NCI-H82 (cell line): ENCODE measurements around the gene SCAMP3.
"Not testable (repeated sequence)": the region's sequence is repeated elsewhere in the genome, so short reads cannot be mapped to it uniquely, and the experiment has no call there.

Experiments used
- DNase-seq: peaks from one replicate; lab custom pipeline; 2025; lab: John Stamatoyannopoulos, UW

Gene SCAMP3

GRCh38 chr1:155227261-155228095, 34.7 kb downstream of the SCAMP3 start:
- peak; percentile 100 for DNase-seq

DNA sequence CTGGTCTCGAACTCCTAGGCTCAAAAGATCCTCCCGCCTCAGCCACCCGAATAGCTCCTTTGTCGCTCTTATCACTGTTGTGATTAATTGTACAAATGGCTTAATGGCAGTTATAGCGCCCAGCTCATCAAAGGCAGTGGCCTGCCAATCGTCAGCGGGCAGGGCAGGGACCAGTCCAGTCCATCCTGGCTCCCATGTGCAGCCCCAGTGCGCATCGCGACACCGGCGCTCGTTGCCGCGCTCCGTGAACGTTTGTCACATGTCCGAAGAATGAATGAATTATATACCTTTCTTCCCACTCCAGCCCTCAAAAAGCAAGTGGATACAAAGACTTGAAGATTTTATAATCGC, 35.3 kb downstream of the SCAMP3 start:
- peak; percentile 86 for DNase-seq

- peak; percentile 92 for DNase-seq
Measured at GRCh38 chr1:155226188-155226909, 35.8 kb downstream of the SCAMP3 start.

GRCh38 chr1:155225404-155225759, 36.8 kb downstream of the SCAMP3 start:
- DNase-seq: not testable (repeated sequence)

- no peak for DNase-seq
Measured at GRCh38 chr1:155223047-155223446, 39.1 kb downstream of the SCAMP3 start.

GRCh38 chr1:155220211-155220965, 41.8 kb downstream of the SCAMP3 start:
- not testable (repeated sequence) for DNase-seq

GRCh38 chr1:155219592-155220031, 42.5 kb downstream of the SCAMP3 start:
- DNase-seq: peak; percentile 59

GRCh38 chr1:155218854-155219591, 43.1 kb downstream of the SCAMP3 start:
- peak; percentile 89 for DNase-seq

GRCh38 chr1:155214702-155215101, 47.5 kb downstream of the SCAMP3 start:
- not testable (repeated sequence) for DNase-seq

DNA sequence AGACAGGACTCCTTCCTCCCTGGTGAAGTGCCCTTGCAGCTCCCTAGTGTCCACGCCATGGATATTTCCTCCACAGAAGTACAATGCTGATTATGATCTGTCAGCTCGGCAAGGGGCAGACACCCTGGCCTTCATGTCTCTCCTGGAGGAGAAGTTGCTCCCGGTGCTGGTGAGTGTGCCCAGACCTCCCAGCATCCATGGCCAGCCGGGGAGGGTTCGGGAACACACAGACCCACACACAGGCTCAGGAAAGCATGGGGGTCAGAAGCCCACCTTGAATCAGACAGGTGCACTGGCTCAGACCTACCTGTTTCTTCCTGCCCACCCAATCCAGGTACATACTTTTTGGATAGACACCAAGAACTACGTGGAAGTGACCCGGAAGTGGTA, 50.1 kb downstream of the SCAMP3 start:
- DNase-seq: not testable (repeated sequence)

DNA sequence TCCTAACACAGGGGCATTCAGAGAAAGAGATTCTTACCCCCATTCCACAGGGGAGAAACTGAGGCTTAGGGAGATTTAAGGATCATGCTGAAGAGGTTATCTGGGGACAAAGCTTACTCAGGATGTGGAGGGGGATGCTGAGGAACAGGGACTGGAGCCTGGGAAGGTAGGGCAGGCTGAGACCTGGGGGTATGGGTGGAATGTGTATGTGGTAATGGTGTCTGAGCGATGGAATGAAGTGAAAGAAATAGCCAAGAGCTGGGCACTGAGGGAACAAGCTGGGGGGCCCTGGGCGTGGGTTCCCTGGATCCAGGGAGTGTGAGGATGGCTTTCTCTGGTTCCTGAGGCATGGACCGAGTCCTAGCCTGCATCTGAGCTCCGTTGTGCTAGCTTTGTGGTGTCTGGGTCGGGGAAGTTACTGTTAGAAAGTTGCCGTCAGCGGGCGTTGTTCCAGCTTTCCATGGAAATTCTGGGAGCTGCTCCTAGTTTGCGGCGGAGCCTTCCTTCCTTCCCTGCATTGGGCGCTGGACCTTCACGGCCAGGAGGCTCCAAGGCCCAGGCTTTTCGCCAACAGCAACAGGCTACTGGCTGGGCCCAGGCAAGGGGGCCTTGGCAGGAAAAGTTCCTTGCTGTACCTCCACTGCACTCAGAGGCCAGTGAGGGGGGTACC, 50.6 kb downstream of the SCAMP3 start:
- DNase-seq: not testable (repeated sequence)

DNA sequence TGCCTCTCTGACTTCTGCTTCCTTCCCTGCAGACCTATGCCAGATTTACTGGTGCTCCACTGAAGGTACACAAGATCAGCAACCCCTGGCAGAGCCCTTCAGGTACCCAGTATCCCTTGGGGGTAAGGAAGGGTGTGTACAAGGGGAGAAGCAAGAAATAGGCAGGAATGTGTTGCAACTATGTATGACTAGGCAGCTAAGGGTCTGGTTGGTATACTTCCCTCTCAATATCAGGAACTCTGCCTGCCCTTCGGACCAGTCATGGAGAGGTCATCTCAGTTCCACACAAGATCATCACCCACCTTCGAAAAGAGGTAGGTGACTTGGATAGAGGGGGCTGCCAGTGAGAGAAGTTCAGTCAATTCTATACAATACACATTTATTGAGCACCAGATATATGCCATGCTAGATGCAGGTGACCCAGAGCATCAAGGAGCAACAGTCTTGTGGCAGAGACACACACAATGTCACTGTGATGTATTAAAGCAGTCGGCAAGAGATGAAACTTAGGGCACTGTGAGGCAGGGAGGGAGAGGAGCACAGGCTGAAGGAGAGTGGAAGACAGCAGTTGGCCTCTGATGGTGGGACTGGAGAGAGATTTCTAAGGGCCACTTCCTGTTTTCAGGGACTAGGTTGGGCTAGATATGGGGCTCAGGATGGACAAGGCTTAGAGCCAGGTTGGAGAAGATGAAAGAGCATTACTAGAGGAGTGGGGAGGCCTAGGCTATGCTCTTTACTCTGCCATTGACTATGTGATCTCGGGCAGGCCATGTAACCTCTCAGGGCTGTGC, 51.7 kb downstream of the SCAMP3 start:
- DNase-seq: no peak

DNA sequence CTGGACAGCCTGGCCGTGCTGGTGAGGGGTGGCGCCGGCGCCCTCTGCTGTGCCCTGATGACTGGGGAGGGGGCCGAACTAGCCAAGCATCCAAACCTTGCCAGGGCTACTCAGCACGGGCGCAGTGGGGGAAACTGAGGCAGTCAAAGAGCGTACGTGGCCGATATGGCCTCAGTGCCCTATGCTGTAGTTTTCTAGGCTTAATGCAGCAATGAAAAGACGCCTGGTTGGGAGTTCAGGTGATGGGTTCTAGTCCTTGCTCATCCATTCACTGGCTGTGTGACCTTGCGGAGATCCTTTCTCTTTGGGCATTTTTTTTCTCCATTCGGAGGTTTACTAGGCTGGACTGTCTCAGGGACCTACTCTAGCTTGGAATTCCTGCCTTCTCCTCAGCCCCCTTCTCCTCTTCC, 52.8 kb downstream of the SCAMP3 start:
- no peak for DNase-seq

GRCh38 chr1:155208541-155209311, 53.4 kb downstream of the SCAMP3 start, which contains the start of gene MTX1:
TSS of gene MTX1 (plus strand) at chr1:155208695. CDS start at chr1:155208805, 110 bp downstream.
- peak; percentile 94 for DNase-seq

DNA sequence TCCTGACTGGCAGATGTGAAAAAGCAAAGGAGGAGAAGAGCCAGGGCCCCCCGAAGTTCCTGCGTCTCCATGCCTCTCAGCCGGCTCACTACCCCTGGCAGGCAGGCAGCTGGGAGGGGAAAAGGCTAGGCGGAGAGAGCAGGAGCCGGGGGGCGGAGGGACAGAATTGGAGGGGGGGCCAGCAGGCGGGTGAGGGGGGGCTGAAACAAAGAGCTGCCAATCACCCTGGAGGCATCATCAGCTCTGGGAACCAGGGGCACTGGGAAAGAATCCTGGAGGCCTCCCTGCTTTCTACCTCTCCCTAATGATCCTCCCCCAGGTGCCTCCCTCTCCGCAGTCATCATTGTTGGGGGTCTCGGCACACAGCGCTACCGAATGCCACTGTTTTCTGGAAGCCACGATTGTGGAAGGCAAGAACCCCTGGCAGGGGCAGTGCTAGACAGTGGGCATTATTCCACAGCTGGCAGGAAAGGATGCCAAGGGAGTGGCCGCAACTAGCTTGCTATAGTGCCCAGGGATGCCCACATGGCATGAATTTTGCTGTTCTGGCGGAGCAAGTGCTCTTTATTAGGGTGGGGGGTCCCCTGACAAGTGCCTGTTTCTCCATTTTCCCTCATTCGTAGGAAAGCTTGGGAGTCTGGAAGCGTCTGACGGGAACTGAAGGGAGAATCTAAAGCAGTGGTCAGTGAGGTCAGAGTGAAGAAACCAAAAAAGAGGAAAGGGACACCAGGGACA, 54.2 kb downstream of the SCAMP3 start, which contains the start of gene THBS3:
Gene THBS3, minus strand, starts transcription at position 92 of the 735 bp plus-strand sequence. Its CDS starts 21 bp downstream, at position 71.
- peak; percentile 92 for DNase-seq

- DNase-seq: peak; percentile 97
Measured at GRCh38 chr1:155206891-155207805, 55.0 kb downstream of the SCAMP3 start.
